DMS 273 treated with DMSO at 0.1 percent for 48 hours (cell line): ENCODE measurements around the gene ATG2B.

Experiments used
- DNase-seq: peaks from one replicate; lab custom pipeline; 2025; lab: John Stamatoyannopoulos, UW

ATG2B gene, protein sequence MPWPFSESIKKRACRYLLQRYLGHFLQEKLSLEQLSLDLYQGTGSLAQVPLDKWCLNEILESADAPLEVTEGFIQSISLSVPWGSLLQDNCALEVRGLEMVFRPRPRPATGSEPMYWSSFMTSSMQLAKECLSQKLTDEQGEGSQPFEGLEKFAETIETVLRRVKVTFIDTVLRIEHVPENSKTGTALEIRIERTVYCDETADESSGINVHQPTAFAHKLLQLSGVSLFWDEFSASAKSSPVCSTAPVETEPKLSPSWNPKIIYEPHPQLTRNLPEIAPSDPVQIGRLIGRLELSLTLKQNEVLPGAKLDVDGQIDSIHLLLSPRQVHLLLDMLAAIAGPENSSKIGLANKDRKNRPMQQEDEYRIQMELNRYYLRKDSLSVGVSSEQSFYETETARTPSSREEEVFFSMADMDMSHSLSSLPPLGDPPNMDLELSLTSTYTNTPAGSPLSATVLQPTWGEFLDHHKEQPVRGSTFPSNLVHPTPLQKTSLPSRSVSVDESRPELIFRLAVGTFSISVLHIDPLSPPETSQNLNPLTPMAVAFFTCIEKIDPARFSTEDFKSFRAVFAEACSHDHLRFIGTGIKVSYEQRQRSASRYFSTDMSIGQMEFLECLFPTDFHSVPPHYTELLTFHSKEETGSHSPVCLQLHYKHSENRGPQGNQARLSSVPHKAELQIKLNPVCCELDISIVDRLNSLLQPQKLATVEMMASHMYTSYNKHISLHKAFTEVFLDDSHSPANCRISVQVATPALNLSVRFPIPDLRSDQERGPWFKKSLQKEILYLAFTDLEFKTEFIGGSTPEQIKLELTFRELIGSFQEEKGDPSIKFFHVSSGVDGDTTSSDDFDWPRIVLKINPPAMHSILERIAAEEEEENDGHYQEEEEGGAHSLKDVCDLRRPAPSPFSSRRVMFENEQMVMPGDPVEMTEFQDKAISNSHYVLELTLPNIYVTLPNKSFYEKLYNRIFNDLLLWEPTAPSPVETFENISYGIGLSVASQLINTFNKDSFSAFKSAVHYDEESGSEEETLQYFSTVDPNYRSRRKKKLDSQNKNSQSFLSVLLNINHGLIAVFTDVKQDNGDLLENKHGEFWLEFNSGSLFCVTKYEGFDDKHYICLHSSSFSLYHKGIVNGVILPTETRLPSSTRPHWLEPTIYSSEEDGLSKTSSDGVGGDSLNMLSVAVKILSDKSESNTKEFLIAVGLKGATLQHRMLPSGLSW (N-terminal part only)

DNA sequence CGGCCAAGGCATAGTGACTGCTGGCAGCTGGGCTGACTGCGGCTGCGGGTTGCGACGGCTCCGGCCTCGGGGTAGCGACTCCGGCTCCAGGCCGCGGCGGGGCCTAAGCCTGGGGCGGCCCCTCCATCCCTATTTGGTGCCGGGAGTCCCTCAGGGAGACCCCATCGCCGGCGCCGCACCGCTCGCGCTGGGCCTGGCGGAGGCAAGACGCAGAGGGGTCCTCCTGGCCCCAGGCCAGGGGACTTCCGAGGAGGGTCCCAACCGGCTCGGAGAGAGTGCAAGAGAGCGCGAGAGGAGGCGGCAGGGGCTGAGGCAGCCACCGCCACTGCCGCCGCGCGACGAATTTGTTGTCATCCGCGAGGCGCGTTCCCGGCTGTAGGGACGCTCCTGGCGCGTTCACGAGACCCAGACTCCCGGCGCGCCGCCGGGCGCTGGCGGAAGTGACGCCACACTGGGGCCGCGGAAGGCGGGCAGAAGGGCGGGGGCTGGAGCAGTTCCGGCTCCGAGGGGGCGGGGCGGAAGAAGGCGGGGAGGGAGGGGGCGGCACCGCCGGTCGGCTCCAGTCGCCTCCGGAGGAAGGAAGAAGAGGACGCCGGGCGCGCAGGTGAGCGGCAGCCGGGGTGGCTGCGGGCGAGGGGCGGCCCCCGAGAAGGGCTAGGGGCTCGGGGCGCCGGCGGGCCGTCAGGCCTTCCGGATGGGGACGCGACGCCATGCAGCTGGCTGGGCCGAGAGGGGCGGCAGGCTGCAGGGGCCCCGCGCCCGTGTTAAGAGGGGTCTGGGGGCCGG, at the start of gene ATG2B, which contains the start of gene GSKIP:
TSS of gene ATG2B (minus strand) at position 377 of the 786 bp plus-strand sequence. CDS start at position 12, 365 bp downstream.
TSS of gene GSKIP (plus strand) at position 562 of the 786 bp plus-strand sequence. CDS start 18,722 bp downstream, outside the sequence.
- DNase-seq: peak; percentile 68

DNA sequence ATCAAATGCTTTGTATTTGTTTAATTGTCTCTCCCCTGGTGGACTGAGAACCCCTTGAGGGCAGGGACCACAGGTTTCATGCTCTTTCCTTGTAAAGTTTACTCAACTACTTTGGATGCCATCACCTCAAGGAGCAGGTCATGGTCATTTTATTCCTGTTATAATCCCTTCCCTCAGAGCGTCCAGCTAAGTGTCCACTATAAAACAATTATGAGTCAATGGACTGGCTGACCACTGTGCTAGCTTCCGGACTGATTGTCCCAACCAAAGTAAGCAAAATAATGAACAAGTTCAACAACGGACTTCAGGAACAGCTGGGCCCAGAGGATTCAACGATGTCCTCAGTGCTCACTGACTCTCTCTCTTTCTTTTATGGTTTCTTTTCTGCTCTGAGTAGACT, 47.0 kb upstream of the ATG2B start:
- DNase-seq: no peak

DNA sequence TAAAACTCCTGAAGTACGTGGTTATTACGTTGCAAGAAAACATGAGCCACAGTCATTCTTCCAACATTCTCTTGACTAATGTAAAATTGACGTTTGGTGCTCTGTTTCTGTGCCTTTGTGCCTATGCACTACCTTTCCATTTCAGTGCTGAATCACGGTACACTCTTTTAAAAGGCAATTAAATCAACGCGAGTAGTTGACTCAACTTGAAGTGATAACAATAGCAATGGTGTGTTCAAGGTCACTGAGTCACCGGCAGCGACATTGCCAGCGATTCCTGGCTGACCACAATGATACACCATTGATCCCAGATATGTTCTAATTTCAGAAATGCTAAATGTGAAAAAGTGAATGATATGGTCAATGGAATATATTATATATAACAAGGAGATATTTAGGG, 46.6 kb upstream of the ATG2B start:
- DNase-seq: no peak

DNA sequence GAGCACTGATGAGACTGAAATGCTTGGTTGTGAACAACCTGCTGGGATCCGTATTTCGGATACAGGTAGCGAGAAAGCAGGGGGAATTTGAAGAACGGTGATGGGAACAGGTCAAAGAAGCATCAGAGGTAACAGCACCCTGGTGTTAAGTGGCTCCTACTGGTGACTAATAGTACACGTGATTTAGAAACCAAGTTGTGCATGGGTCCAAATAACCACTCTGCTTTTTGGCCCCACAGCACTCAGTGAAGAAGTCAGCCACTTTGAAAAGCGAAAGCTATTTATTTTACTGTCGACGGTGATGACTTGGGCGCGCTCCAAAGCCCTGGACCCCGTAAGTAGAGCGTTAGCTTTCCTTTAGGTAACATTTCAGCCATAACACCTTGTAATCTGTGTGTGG, 45.5 kb upstream of the ATG2B start:
- no peak for DNase-seq

DNA sequence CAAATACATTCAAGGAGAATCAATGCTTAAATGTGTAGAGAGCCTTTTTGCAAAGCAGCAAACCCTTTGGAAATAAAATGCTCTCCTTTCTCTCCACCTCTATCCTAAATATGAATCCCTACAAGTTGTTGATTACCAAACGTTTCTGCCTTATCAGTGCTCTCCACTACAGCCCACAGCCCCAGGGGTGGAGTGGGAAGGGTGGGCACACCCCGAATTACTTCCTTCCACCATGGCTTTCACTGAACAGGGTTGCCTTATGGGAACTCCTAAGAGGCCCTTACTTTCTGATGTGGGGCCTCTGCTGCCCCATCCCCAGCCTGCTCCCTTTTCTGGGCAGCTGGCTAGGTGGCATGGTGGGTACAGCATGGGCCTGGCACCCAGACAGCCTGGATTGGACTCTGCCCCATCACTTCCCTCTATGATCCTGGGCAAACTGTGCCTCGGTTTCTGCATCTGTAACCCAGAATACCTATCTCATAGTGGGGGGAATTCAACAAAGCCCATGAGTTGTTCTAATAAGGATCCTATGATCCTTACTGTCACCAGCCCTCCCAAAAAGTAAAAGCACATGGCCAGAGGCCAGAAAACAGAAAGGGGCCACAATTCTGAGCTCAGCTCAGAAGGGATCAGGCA, 44.9 kb upstream of the ATG2B start:
- no peak for DNase-seq

DNA sequence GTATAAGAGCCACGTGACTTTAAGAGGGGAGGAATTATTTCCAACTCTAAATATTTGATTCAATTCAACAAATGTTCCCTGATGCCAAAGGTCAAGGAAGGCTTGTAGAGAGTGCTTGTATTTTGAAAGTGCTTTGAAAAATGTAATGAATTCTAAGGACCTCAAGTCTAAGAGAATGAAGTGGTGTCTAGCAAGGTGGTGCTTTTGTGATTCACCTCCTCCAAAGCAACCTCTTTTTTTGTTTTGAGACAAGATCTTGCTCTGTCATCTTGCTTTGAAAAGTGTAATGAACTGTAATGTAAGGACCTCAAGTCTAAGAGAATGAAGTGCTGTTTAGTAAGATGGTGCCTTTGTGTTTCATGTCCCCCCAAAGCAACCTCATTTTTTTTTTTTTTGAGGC, 42.5 kb upstream of the ATG2B start:
- DNase-seq: no peak

DNA sequence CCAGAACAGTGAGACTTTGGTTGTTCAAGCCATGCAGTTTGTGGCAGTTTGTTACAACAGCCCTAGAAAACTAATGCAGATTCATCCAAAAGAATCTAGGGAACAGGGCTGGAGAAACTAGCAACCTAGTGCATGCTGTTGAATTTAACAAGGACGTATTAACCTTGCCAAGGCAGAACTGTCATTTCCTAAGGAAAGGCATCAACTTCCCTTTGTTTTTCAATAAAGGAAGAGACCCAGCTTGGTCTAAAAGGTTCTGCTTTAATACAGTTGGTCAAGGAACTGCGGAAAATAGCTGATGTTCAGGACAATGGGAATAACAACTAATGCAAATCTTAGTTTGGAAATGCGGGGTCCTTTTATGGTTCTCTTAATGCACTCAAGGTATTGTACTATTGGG, 40.3 kb upstream of the ATG2B start:
- no peak for DNase-seq

DNA sequence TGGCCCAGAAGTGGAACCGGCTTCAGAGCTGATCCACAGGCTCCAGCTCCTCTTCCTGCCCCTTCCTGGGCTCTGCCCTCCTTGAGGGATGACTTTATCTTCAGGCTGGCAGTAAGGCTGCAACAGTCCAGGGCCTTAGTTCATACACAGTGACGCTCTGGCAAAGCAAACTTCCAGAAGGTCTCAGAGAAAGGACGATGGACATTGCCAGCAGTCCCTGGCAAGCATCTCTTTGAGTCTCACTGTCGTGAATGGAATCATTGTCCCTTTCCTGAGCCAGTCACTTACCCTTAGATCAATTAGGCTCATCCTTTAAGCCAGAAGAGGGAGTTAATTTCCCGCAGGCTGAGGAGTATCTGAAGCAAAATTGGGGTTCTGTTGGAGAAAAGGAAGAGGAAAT, 37.4 kb upstream of the ATG2B start:
- DNase-seq: no peak

DNA sequence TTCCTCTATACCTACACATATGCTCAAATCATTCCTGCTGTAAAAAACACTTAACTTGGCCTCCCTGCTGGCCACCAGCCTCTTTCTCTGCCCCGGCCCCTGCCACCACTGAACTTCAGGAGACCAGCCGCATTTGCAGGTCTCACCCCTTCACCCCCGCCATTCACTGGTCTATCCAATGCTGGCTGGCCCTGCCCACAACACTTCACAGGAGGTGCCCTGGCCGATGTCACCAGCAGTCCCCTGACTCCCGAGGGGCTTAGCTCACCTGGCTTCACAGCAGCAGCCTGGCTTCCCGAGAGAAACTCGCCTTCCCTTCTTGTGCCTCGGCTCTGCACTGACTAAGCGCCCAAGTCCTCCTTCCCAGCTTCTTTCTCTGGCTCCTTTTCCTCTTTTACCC, 36.3 kb upstream of the ATG2B start:
- no peak for DNase-seq

DNA sequence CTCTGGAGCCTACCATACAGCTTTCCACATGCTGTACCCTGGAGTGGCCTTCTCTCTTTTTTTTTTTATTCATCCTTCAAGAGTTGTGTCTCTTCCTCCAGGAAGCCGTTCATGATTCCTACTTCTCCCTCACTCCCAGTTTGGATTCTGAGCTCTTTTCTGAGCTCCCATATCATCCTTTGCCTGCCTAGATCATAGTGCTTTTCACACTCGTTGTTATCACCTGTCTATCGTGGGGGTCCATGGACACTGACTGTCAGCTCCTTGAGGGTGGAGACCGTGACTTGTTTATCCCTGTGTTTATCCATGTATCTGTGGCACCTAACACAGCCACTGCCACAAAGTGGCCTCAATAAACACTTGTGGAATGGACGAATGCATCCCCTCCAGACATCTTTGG, 35.8 kb upstream of the ATG2B start:
- no peak for DNase-seq

DNA sequence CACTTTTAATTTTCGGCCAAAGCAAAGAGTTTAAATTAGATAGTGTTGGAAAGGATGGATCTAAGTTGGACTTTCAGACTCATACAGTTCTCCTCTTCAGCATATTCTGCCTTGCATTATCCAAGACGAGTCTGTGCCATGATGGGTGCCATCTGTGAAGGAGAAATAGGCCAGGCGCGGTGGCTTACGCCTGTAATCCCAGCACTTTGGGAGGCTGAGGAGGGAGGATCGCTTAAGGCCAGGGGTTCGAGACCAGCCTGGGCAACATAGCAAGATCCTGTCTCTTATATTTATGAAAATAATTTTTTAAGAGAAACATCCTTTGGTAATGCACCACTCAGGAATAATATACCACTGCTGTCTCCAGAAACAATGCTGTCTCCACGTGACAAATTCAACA, 35.3 kb upstream of the ATG2B start:
- DNase-seq: no peak

DNA sequence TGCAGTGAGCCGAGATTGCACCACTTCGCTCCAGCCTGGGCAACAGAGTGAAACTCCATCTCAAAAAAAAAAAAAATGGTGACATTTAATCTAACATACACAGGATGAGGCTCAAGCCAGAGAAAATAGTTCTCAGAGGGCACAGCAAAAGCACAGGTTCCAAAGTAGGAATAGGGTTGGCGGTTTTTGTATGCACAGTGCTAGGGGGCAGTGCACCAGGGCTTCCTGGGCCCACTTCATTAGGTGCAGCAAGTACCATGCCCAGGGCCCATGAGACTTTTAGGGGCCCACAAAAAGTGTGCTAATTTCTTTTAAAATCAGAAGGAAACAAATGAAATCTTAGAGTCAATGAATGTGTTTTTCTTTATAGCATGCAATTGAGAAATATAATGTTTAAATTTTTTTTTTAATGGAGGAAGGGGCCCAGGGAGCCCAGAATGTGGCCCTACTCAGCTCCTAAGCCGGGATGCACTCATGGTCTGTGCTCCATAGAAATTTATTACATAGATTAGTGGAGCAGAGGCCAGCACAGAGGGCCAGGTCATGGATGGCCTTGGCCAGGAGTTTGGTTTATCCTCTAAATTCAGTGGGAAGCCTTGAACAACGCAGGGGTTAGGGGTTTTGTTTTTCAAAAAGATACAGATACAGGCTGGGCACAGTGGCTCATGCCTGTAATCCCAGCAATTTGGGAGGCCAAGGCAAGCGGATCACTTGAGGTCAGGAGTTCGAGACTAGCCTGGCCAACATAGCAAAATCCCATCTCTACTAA, 31.1 kb upstream of the ATG2B start:
- no peak for DNase-seq

DNA sequence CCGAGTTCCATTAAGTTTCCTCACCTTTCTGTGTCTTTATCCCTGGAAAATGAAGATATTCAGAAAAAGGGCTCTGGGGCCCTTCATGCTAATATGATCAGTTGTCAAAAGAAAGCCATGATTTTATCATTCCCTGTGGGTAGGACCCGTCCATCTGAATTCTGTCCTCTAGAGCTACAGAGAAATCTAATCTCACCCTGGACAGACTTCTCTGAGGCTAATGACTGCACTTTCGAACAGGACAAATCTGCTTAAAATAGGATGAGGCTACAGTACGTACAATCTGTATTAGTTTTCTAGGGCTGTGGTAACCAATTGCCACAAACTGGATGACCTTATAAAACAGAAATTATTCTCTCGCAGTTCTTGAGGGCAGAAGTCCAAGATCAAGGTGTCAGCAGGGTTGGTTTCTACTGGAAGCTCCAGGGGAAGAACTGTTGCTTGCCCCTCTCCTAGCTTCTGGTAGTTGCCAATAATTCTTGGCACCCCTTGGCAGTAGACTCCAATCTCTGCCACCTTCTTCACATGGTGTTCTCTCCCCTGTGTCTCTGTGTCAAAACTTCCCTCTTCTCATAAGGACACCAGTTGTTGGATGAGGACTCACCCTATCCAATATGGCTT, 30.0 kb upstream of the ATG2B start:
- DNase-seq: no peak

DNA sequence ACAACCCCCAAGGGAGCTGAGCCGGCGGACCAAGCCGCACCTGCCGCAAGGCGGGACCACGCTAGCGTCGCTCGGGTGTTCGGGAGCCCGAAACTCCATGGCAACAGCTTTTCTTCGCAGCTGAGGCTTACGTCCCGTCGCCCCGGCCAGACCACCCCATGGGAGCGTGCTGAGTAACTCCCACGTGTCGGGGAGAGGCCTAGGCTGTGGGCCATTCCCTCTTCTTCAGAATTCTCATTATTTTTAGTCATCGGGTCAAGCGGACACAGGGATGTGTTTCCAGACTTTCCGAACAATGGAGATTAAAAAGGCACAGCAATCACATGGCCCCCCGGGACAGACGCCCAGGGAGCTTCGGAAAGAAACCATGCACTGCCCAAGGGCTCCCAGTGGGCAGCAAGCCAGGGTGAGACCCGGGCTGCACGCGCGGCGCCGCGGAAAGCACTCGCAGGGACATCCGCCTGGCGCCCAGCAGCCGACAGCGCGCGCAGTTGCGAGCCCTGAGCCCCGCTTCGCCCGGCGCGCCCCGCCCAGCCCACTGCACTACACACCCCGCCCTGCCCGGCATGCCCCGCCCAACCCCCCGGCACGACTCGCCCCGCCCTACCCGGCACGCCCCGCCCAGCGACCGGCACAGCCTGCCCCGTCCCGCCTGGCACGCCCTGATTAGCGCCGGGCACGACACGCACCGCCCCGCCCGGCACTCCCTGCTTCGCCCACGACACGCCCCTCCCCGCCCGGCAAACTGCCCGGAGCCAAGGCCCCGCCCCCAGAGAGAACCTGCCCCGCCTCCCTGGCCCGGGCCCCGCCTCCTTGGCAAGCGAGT, 28.4 kb upstream of the ATG2B start:
- DNase-seq: peak; percentile 77

DNA sequence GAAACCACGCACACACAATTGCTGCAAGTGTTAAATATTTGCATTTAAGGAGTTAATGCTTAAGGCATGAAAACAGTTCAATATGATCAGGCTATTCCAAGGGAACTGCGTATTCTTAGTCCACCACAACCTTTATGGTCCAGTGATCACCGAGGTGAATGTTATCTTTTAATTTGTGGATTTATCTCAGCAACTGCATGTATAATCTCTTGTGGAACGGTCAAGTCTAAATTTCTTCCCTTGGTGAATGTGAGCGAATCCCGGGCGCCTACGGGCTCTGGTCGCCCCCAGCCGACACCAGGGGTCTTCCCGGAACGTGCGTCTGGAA, 27.8 kb upstream of the ATG2B start:
- no peak for DNase-seq

DNA sequence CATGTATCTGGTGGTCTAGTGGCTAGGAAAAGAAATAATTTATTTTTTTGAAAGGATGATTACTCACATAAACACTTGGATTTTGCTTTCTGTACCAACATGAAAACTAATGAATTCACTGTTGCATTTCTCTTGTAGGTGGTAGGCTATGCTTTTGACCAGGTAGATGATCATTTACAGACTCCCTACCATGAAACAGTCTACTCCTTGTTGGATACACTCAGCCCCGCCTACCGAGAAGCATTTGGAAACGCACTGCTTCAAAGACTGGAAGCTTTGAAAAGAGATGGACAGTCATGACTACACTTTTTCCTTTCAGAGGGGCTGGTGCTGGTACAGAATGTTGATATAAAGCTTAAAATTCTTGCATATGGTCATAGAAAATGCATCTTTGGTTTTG, 22.2 kb upstream of the ATG2B start:
- no peak for DNase-seq

DNA sequence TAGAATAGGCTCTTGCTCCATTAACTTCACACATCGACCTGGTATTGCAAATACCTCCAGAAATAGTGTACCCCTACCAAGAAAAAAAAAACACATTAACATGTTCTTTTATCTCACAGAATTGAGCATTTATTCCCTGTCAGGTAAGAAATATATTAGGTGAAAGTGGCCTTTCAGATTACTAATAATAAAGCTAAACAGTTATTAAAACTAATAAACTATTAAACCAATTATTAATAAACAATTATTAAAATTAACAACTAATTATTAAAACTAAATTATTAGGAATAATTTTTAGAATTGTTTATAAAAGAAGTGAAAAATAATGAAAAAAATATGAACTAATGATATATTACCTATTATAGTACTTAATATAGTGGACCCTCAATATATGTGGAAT, 21.6 kb upstream of the ATG2B start:
- no peak for DNase-seq

DNA sequence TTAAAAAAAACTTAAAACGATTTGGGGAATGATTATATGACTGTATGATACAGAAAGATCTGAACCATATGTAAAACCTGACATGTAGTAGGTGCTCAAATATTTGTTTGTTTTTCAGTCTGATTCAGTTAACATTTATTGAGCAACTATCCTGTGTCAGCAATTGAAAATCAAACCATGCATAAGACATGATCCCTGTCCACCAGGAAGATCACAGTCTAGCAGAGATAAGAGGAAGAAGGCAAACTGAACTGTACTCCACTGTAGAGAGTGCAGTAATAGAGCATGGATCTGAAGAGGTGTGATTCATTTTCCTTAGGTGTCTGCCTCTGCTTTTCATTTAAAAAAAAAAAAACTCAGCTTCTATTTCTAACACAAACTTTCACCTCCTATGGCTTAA, 20.9 kb upstream of the ATG2B start:
- no peak for DNase-seq

DNA sequence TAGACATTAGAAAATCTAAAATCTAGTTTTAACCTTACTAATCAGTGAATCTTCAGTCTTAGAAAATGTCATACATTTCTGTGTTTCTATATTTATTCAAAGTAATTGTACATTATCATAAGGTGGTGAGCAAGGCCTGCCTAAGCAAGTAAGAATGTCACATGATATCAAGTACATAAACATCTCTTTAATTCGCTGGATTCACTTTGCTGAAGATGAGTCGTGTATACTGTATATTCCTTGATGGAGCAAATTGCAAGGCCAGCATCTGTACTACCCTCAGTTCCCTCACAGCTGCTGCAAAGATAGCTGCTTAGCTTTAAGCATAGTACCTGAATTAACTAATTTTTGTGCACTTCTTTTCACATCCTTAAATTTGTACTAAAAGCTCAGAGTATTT, 20.3 kb upstream of the ATG2B start:
- no peak for DNase-seq
